Peyer's patch (tissue), 4 donors: ENCODE results near the gene RCOR3.

Source experiments
- CTCF ChIP-seq, 6 experiments: fragments of 450-650 bp in 4 of 6; fragments of 200-600 bp in 2 of 6; sonication (generic) in 1 of 6; IDR thresholded peaks; one replicate each; pipeline ENCODE4 v1.5.1; 2017 to 2019; ENCODE audit warnings: antibody characterized with exemption in 6 of 6, mild to moderate bottlenecking in 3 of 6, moderate library complexity in 1 of 6
- POLR2A ChIP-seq, 2 donors: fragments of 450-650 bp; IDR thresholded peaks; one replicate each; pipeline ENCODE4 v1.5.1; 2017; ENCODE audit warnings: antibody characterized with exemption in 2 of 2, mild to moderate bottlenecking in 2 of 2, moderate library complexity in 2 of 2

GRCh38 chr1:211287218-211287617 lies 28.1 kb downstream of the RCOR3 start:
- TF ChIP-seq POLR2A (IDR thresholded peaks at IDR 0.05) (no peak), CTCF (IDR thresholded peaks at IDR 0.05) (no peak)
